SU-DHL-6 (cell line): Measurements from ENCODE around the gene RAB3GAP2.
A peak's percentile ranks its signal among the peaks of the same experiment; 100 is the strongest.
"Not testable (repeated sequence)": the region's sequence is repeated elsewhere in the genome, so short reads cannot be mapped to it uniquely, and the experiment has no call there.

Source experiments
- H2AFZ ChIP-seq: fragments of 200-600 bp; sonication (generic); 2 replicates; pipeline ENCODE4 v1.6.1; 2014; ENCODE audit warnings: low read depth, mild to moderate bottlenecking, moderate library complexity, mixed read lengths, antibody characterized with exemption, low read length; ENCODE audit not compliant: severe bottlenecking
- H3F3A ChIP-seq: fragments of 200-600 bp; shearing (Covaris generic); 2 replicates; pipeline ENCODE4 v1.6.0; 2016; ENCODE audit warnings: antibody characterized with exemption, mild to moderate bottlenecking; ENCODE audit not compliant: insufficient read depth
- H3K27ac ChIP-seq: fragments of 200-600 bp; sonication (generic); 2 replicates; pipeline ENCODE4 v1.5.1; 2016; ENCODE audit warnings: low read depth, mild to moderate bottlenecking, low read length, moderate library complexity, mixed read lengths
- H3K27me3 ChIP-seq: fragments of 200-600 bp; sonication (generic), shearing (Covaris generic); 2 replicates; pipeline ENCODE4 v1.6.0; 2014; ENCODE audit warnings: mild to moderate bottlenecking, low read length
- H3K36me3 ChIP-seq: fragments of 200-600 bp; sonication (generic); 2 replicates; pipeline ENCODE4 v1.6.1; 2014; ENCODE audit warnings: mild to moderate bottlenecking, low read length, mixed read lengths
- H3K4me2 ChIP-seq: fragments of 300-600, 200-600 bp; shearing (Covaris generic), sonication (generic); 2 replicates; pipeline ENCODE4 v1.6.0; 2014; ENCODE audit warnings: low read length, low read depth, mild to moderate bottlenecking; ENCODE audit not compliant: poor library complexity, severe bottlenecking
- H3K4me3 ChIP-seq: fragments of 200-600 bp; sonication (generic); 2 replicates; pipeline ENCODE4 v1.5.1; 2014; ENCODE audit warnings: antibody characterized with exemption, low read length, mild to moderate bottlenecking, mixed read lengths; ENCODE audit not compliant: insufficient read depth, poor library complexity, severe bottlenecking
- H3K79me2 ChIP-seq: fragments of 200-600 bp; sonication (generic); 2 replicates; pipeline ENCODE4 v1.6.1; 2014; ENCODE audit warnings: mild to moderate bottlenecking, low read length, moderate library complexity; ENCODE audit not compliant: insufficient read depth
- H3K9ac ChIP-seq: fragments of 200-600 bp; sonication (generic); 2 replicates; pipeline ENCODE4 v1.7.0; 2014; ENCODE audit warnings: mild to moderate bottlenecking, low read length
- H3K9me2 ChIP-seq: fragments of 200-600 bp; sonication (generic); replicated peaks from 2 replicates; pipeline ENCODE4 v1.6.1; 2014; ENCODE audit warnings: low read length; ENCODE audit not compliant: insufficient read depth
- H3K9me3 ChIP-seq: fragments of 200-600 bp; sonication (generic); 2 replicates; pipeline ENCODE4 v1.6.1; 2014; ENCODE audit warnings: low read length, mixed read lengths; ENCODE audit not compliant: insufficient read depth
- H4K20me1 ChIP-seq: fragments of 200-600 bp; sonication (generic); 2 replicates; pipeline ENCODE4 v1.6.1; 2014; ENCODE audit warnings: low read depth, mild to moderate bottlenecking, antibody characterized with exemption, low read length, moderate library complexity, mixed read lengths
- EZH2phosphoT487 ChIP-seq: fragments of 200-600 bp; sonication (generic), shearing (Covaris generic); conservative IDR thresholded peaks from 2 replicates; pipeline ENCODE4 v1.6.1; 2018; ENCODE audit warnings: mild to moderate bottlenecking, antibody characterized with exemption, low read length, moderate library complexity, mixed read lengths
- TF ChIP-seq, protein P1 (sequence below): fragments of 200-600 bp; sonication (generic); IDR thresholded peaks from one replicate; pipeline ENCODE4 v1.5.1; 2017; ENCODE audit warnings: antibody characterized with exemption, mild to moderate bottlenecking, low read length, moderate library complexity; ENCODE audit not compliant: insufficient read depth, poor library complexity, severe bottlenecking

The RAB3GAP2 gene

GRCh38 chr1:220269036-220269435, 3.2 kb downstream of the RAB3GAP2 start:
- H2AFZ ChIP-seq: no peak overlapping the region
- H4K20me1 ChIP-seq: no peaks in the 10 kb centered on the region
- H3K27ac ChIP-seq: no peak overlapping the region
- H3K27me3 ChIP-seq: no peaks in the 10 kb centered on the region
- H3K4me3 ChIP-seq: peak overlapping the region; percentile 5
- peak overlapping the region; percentile 21 for H3K4me2 ChIP-seq
- H3K9me2 ChIP-seq: no peaks in the 10 kb centered on the region
- no peaks in the 10 kb centered on the region for H3K9me3 ChIP-seq
- H3K9ac ChIP-seq: no peak overlapping the region
- peaks cover 54% of the 10 kb centered on the region for H3K36me3 ChIP-seq
- H3F3A ChIP-seq: no peaks in the 10 kb centered on the region
- peaks cover 81% of the 10 kb centered on the region for H3K79me2 ChIP-seq
- no peak for TF ChIP-seq EZH2phosphoT487
- TF ChIP-seq, protein P1, sequence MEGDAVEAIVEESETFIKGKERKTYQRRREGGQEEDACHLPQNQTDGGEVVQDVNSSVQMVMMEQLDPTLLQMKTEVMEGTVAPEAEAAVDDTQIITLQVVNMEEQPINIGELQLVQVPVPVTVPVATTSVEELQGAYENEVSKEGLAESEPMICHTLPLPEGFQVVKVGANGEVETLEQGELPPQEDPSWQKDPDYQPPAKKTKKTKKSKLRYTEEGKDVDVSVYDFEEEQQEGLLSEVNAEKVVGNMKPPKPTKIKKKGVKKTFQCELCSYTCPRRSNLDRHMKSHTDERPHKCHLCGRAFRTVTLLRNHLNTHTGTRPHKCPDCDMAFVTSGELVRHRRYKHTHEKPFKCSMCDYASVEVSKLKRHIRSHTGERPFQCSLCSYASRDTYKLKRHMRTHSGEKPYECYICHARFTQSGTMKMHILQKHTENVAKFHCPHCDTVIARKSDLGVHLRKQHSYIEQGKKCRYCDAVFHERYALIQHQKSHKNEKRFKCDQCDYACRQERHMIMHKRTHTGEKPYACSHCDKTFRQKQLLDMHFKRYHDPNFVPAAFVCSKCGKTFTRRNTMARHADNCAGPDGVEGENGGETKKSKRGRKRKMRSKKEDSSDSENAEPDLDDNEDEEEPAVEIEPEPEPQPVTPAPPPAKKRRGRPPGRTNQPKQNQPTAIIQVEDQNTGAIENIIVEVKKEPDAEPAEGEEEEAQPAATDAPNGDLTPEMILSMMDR: no peak

- H3F3A ChIP-seq: no peaks in the 10 kb centered on the region
- no peaks in the 10 kb centered on the region for H4K20me1 ChIP-seq
- no peak overlapping the region for H3K9ac ChIP-seq
- TF ChIP-seq EZH2phosphoT487: no peak
- TF ChIP-seq, protein P1: no peak
- peaks cover 95% of the 10 kb centered on the region for H3K79me2 ChIP-seq
- no peak overlapping the region for H2AFZ ChIP-seq
- peaks cover 4% of the 10 kb centered on the region; the same call in 1 of the 2 replicates for H3K9me3 ChIP-seq
- no peak overlapping the region for H3K4me2 ChIP-seq
- no peaks in the 10 kb centered on the region for H3K9me2 ChIP-seq
- peaks cover 68% of the 10 kb centered on the region for H3K36me3 ChIP-seq
- H3K27ac ChIP-seq: no peak overlapping the region
- H3K27me3 ChIP-seq: no peaks in the 10 kb centered on the region
- no peak overlapping the region for H3K4me3 ChIP-seq
These were observed 4.6 kb downstream of the RAB3GAP2 start for GRCh38 chr1:220267630-220268029.

- H3K27ac ChIP-seq, H3K4me2 ChIP-seq, H4K20me1 ChIP-seq, H3K27me3 ChIP-seq, H3K4me3 ChIP-seq, H3K9ac ChIP-seq, H3K9me3 ChIP-seq, H3F3A ChIP-seq, H2AFZ ChIP-seq, H3K9me2 ChIP-seq: not testable (repeated sequence)
- peaks cover 98% of the 10 kb centered on the region for H3K79me2 ChIP-seq
- peaks cover 30% of the 10 kb centered on the region for H3K36me3 ChIP-seq
These were observed 12.0 kb downstream of the RAB3GAP2 start for GRCh38 chr1:220260228-220260627.

DNA sequence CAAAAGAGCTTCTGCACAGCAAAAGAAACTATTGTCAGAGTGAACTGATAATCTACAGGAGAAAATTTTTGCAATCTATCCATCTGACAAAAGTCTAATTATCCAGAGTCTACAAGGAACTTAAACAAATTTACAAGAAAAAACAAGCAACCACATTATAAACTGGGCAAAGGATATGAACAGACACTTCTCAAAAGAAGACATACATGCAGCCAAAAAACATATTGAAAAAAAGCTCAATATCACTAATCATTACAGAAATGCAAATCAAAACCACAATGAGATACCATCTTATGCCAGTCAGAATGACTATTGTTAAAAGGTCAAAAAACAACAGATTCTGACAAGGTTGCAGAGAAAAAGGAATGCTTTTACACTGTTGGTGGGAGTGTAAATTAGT, 12.5 kb downstream of the RAB3GAP2 start:
- not testable (repeated sequence) for H3K9ac ChIP-seq, H3K27ac ChIP-seq, H3K4me2 ChIP-seq, H3K27me3 ChIP-seq, H3K9me3 ChIP-seq, H4K20me1 ChIP-seq, H3K4me3 ChIP-seq, H2AFZ ChIP-seq, H3F3A ChIP-seq, H3K9me2 ChIP-seq
- Histone ChIP-seq H3K36me3 (peaks cover 25% of the 10 kb centered on the region), H3K79me2 (peaks cover 96% of the 10 kb centered on the region)

- not testable (repeated sequence) for H3K4me3 ChIP-seq, H3K27me3 ChIP-seq, H2AFZ ChIP-seq, H3K4me2 ChIP-seq, H4K20me1 ChIP-seq, H3K9me3 ChIP-seq, H3K27ac ChIP-seq, H3F3A ChIP-seq, H3K9ac ChIP-seq, H3K9me2 ChIP-seq
- H3K79me2 ChIP-seq: peaks cover 85% of the 10 kb centered on the region
- H3K36me3 ChIP-seq: peaks cover 18% of the 10 kb centered on the region
These were observed 16.1 kb downstream of the RAB3GAP2 start for GRCh38 chr1:220256194-220256593.
